OCI-LY7 (cell line): Measurements from ENCODE around the gene NVL. TPM values are rescaled to one million over a fixed set of nuclear protein-coding genes. Genes with fewer than 3 reads are reported as not detected.

Experiments used
- BruUV-seq: library from RNA; stranded (reverse); fragments of 400-500 nt; replicated peaks from 2 replicates; lab custom pipeline; 2021; lab: Mats Ljungman, UMichigan
- CTCF ChIA-PET: fragments of 300-600 bp; sonication (Branson Sonifier 250); formaldehyde crosslinking; loops from one replicate; lab custom pipeline; 2022; ENCODE audit warnings: antibody characterized with exemption; ENCODE audit not compliant: unreplicated experiment; lab: Charles Lee
- POLR2A ChIA-PET: fragments of 300-600 bp; sonication (Branson Sonifier 250); formaldehyde crosslinking; loops from one replicate; lab custom pipeline; 2022; ENCODE audit warnings: antibody characterized with exemption; lab: Charles Lee
- DNase-seq: peaks from one replicate; pipeline ENCODE4 v3.0.0-alpha.2; 2015; ENCODE audit warnings: low spot score
- H2AFZ ChIP-seq: fragments of 200-600 bp; sonication (generic), shearing (Covaris generic); 2 replicates; pipeline ENCODE4 v1.6.1; 2014; ENCODE audit warnings: mild to moderate bottlenecking, antibody characterized with exemption, low read length, moderate library complexity
- H3K27ac ChIP-seq: fragments of 200-600 bp; sonication (generic); 2 replicates; pipeline ENCODE4 v1.5.1; 2014; ENCODE audit warnings: mixed run types, low read depth, mild to moderate bottlenecking, moderate library complexity, low read length, inconsistent platforms; ENCODE audit not compliant: poor library complexity, severe bottlenecking
- H3K36me3 ChIP-seq: fragments of 200-600 bp; sonication (generic); 2 replicates; pipeline ENCODE4 v1.6.1; 2014; ENCODE audit warnings: mild to moderate bottlenecking, antibody characterized with exemption, low read length, moderate library complexity, mixed read lengths; ENCODE audit not compliant: insufficient read depth
- H3K4me1 ChIP-seq: fragments of 200-600 bp; sonication (generic); 2 replicates; pipeline ENCODE4 v1.5.1; 2014; ENCODE audit warnings: mild to moderate bottlenecking, low read length; ENCODE audit not compliant: insufficient read depth, poor library complexity, severe bottlenecking
- H3K4me2 ChIP-seq: fragments of 200-600 bp; sonication (generic); 2 replicates; pipeline ENCODE4 v1.6.1; 2014; ENCODE audit warnings: mild to moderate bottlenecking, low read length
- H3K4me3 ChIP-seq: fragments of 200-600 bp; sonication (generic); 2 replicates; pipeline ENCODE4 v1.5.1; 2014; ENCODE audit warnings: mild to moderate bottlenecking, low read depth, low read length; ENCODE audit not compliant: poor library complexity, severe bottlenecking
- H3K79me2 ChIP-seq: fragments of 200-600 bp; sonication (generic); 2 replicates; pipeline ENCODE4 v1.6.1; 2016; ENCODE audit warnings: low read depth, mild to moderate bottlenecking, low read length, moderate library complexity, mixed read lengths; ENCODE audit not compliant: insufficient read depth
- H3K9me2 ChIP-seq: fragments of 200-600 bp; sonication (generic); 2 replicates; pipeline ENCODE4 v1.6.1; 2016; ENCODE audit warnings: mild to moderate bottlenecking, low read length, mixed read lengths; ENCODE audit not compliant: insufficient read depth
- H3K9me3 ChIP-seq: fragments of 200-600 bp; sonication (generic); 2 replicates; pipeline ENCODE4 v1.6.1; 2014; ENCODE audit warnings: mild to moderate bottlenecking, mixed run types, low read length, mixed read lengths
- H4K20me1 ChIP-seq: fragments of 200-600 bp; sonication (generic); 2 replicates; pipeline ENCODE4 v1.6.1; 2014; ENCODE audit warnings: mild to moderate bottlenecking, antibody characterized with exemption, low read length, moderate library complexity, mixed read lengths; ENCODE audit not compliant: insufficient read depth
- EZH2phosphoT487 ChIP-seq: fragments of 200-600 bp; sonication (generic); IDR thresholded peaks from 2 replicates; pipeline ENCODE4 v1.6.1; 2018; ENCODE audit warnings: low read depth, borderline replicate concordance, mild to moderate bottlenecking, mixed run types, antibody characterized with exemption, low read length, moderate library complexity, mixed read lengths
- intact Hi-C: fragments of 100-400 bp; cut with micrococcal nuclease; formaldehyde crosslinking; loops from one replicate; pipeline ENCODE4 v1.10.0; 2022; ENCODE audit not compliant: unreplicated experiment
- total RNA-seq, 2 experiments: library from RNA; depleted of rRNA in 1 of 2; stranded (reverse); fragments of >200 nt in 1 of 2; shearing (Covaris generic) in 1 of 2; gene quantifications; 2 replicates each; pipeline ENCODE4 v1.2.3, GENCODE V29; 2014 to 2022
- TF ChIP-seq, protein P1 (sequence below): fragments of 200-600 bp; sonication (generic); conservative IDR thresholded peaks from 2 replicates; pipeline ENCODE4 v1.5.1; 2014; ENCODE audit warnings: mild to moderate bottlenecking, antibody characterized with exemption, low read length, moderate library complexity, mixed read lengths

NVL gene
- total RNA-seq, 2 experiments from 2014 or later, result 31.6 to 43.0 TPM

- Histone ChIP-seq H3K27ac (no peak overlapping the region), H3K4me1 (no peaks in the 10 kb centered on the region), H2AFZ (no peak overlapping the region), H4K20me1 (no peaks in the 10 kb centered on the region), H3K4me2 (no peak overlapping the region), H3K36me3 (peaks cover 93% of the 10 kb centered on the region), H3K9me3 (no peaks in the 10 kb centered on the region), H3K9me2 (no peaks in the 10 kb centered on the region), H3K4me3 (no peak overlapping the region), H3K79me2 (peaks cover 8% of the 10 kb centered on the region; the same call in 1 of the 2 replicates)
- intact Hi-C loops, result no loop called here
- ChIA-PET POLR2A (interaction anchor here (0.9 kb wide), 1 partner anchor 31 kb away, joined by 3 read pairs; no protein-coding TSS in a partner anchor), CTCF (no interaction called here)
- no peak for TF ChIP-seq EZH2phosphoT487
- TF ChIP-seq, protein P1, sequence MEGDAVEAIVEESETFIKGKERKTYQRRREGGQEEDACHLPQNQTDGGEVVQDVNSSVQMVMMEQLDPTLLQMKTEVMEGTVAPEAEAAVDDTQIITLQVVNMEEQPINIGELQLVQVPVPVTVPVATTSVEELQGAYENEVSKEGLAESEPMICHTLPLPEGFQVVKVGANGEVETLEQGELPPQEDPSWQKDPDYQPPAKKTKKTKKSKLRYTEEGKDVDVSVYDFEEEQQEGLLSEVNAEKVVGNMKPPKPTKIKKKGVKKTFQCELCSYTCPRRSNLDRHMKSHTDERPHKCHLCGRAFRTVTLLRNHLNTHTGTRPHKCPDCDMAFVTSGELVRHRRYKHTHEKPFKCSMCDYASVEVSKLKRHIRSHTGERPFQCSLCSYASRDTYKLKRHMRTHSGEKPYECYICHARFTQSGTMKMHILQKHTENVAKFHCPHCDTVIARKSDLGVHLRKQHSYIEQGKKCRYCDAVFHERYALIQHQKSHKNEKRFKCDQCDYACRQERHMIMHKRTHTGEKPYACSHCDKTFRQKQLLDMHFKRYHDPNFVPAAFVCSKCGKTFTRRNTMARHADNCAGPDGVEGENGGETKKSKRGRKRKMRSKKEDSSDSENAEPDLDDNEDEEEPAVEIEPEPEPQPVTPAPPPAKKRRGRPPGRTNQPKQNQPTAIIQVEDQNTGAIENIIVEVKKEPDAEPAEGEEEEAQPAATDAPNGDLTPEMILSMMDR, result no peak
- no TSS peak for BruUV-seq
- no peak for DNase-seq
Measured at GRCh38 chr1:224368409-224368808, 38.4 kb upstream of the NVL start.

DNA sequence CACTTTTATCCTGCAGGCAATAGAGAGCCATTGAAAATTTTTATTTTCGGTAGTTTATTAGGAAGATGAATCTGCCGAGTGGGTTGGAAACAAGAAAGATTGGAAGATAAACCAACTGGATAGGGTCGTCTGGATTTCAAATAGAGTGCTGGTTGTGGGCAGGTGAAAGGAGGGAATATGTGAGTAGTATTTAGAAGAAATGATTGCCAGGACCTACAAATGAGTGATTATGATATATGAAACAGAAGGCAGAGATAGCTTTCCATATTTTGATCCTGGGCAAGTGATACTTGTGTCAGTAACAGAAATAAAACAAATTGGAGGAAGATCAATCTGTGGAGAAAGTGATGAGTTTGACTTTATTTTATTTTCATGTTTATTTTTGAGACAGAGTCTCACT is 29.2 kb upstream of the NVL start:
- no peak for DNase-seq
- Histone ChIP-seq H3K27ac (no peak overlapping the region), H3K9me2 (no peaks in the 10 kb centered on the region), H3K4me3 (no peak overlapping the region), H3K4me2 (peak overlapping the region; percentile 2; the same call in 1 of the 2 replicates), H3K4me1 (peaks cover 11% of the 10 kb centered on the region), H4K20me1 (0 out of 2 replicates have a peak, but pooled peaks cover 7% of the 10 kb centered on the region), H3K9me3 (no peaks in the 10 kb centered on the region), H3K79me2 (peaks cover 38% of the 10 kb centered on the region; the same call in 1 of the 2 replicates), H2AFZ (no peak overlapping the region), H3K36me3 (peaks cover 15% of the 10 kb centered on the region)
- ChIA-PET POLR2A (interaction anchor here (0.6 to 0.9 kb wide), 3 partner anchors 11 to 95 kb away, joined by 3 to 5 read pairs (median 3); no protein-coding TSS in a partner anchor), CTCF (no interaction called here)
- no peak for TF ChIP-seq EZH2phosphoT487
- BruUV-seq, result no TSS peak
- intact Hi-C loops, result loop anchor here (5.0 kb wide), 1 partner anchor 73 kb away; the partner anchor contains the start of gene WDR26

DNA sequence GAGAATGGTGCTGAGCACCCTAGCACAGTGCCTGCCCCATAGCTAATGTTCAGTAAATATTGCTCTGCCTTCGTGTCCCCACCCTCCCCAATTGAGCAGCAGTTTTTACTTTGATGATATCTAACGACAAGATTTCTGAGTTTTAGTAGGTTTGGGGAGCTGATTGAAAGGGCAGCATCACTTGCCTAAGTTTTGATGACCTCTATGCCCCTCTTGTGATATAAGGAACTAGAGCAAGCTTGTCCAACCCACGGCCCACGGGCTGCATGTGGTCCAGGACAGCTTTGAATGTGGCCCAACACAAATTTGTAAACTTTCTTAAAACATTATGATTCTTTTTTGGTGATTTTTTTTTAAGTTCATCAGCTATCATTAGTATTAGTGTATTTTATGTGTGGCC is 28.3 kb upstream of the NVL start:
- Histone ChIP-seq H3K27ac (no peak overlapping the region), H3K4me1 (peaks cover 11% of the 10 kb centered on the region), H3K4me2 (peak overlapping the region; percentile 91), H3K36me3 (peaks cover 7% of the 10 kb centered on the region; the same call in 1 of the 2 replicates), H4K20me1 (0 out of 2 replicates have a peak, but pooled peaks cover 7% of the 10 kb centered on the region), H2AFZ (no peak overlapping the region), H3K9me2 (no peaks in the 10 kb centered on the region), H3K9me3 (no peaks in the 10 kb centered on the region), H3K79me2 (peaks cover 31% of the 10 kb centered on the region; the same call in 1 of the 2 replicates), H3K4me3 (peak overlapping the region; percentile 77)
- intact Hi-C loops, result loop anchor here (5.0 kb wide), 1 partner anchor 74 kb away; the partner anchor contains the start of gene WDR26
- no peak for DNase-seq
- POLR2A ChIA-PET, result interaction anchor here (0.6 to 3.8 kb wide), 14 partner anchors 8 to 144 kb away, joined by 3 to 13 read pairs (median 4); no protein-coding TSS in a partner anchor
- CTCF ChIA-PET, result no interaction called here
- TF ChIP-seq, protein P1, result no peak
- no peak for TF ChIP-seq EZH2phosphoT487
- no TSS peak for BruUV-seq
